A673 (cell line): ENCODE measurements around the gene FDX1.

Source experiments
- CTCF ChIP-seq: fragments of 300-800, 200-600 bp; sonication (generic); conservative IDR thresholded peaks from 2 replicates; pipeline ENCODE4 v1.5.1; 2017; ENCODE audit warnings: low read depth, mild to moderate bottlenecking, antibody characterized with exemption, low read length, moderate library complexity, mixed read lengths
- EZH2 ChIP-seq: fragments of 200-600 bp; sonication (generic); IDR thresholded peaks from 2 replicates; pipeline ENCODE4 v1.6.1; 2017; ENCODE audit warnings: borderline replicate concordance, low read depth, mild to moderate bottlenecking, mixed read lengths, antibody characterized with exemption, low read length; ENCODE audit not compliant: poor library complexity, severe bottlenecking

- TF ChIP-seq CTCF: peak; percentile 76
- TF ChIP-seq EZH2: no peak
Observed at GRCh38 chr11:110433393-110434333, 3.9 kb downstream of the FDX1 start.
